Esophagus (tissue), 2 donors: ENCODE measurements around the gene HIGD1A. TPM values are rescaled to one million over a fixed set of nuclear protein-coding genes. Genes with fewer than 3 reads are reported as not detected.
"Not testable (repeated sequence)": the region's sequence is repeated elsewhere in the genome, so short reads cannot be mapped to it uniquely, and the experiment has no call there.

Experiments used
- H3K27ac ChIP-seq, 2 donors: one replicate each; pipeline ENCODE4 v1.5.1; 2013; ENCODE audit warnings: low read depth in 2 of 2, mild to moderate bottlenecking in 2 of 2, inconsistent platforms in 1 of 2, low read length in 1 of 2, moderate library complexity in 1 of 2
- H3K27me3 ChIP-seq, 2 donors: one replicate each; pipeline ENCODE4 v1.6.1; 2013; ENCODE audit warnings: low read length in 2 of 2, control low read depth in 1 of 2, mild to moderate bottlenecking in 1 of 2; ENCODE audit not compliant: insufficient read depth in 2 of 2, control insufficient read depth in 1 of 2
- H3K36me3 ChIP-seq, 2 donors: one replicate each; pipeline ENCODE4 v1.6.1; 2013; ENCODE audit warnings: low read length in 1 of 2; ENCODE audit not compliant: control insufficient read depth in 2 of 2, insufficient read depth in 2 of 2
- H3K4me1 ChIP-seq, 2 donors: one replicate each; pipeline ENCODE4 v1.6.1; 2013; ENCODE audit warnings: low read length in 1 of 2; ENCODE audit not compliant: control insufficient read depth in 2 of 2, insufficient read depth in 2 of 2
- H3K4me3 ChIP-seq, 2 donors: one replicate each; pipeline ENCODE4 v1.5.1; 2013; ENCODE audit warnings: low read length in 2 of 2, mild to moderate bottlenecking in 2 of 2, low read depth in 1 of 2, moderate library complexity in 1 of 2
- H3K9me3 ChIP-seq, 2 donors: one replicate each; pipeline ENCODE4 v1.6.1; 2013; ENCODE audit warnings: mild to moderate bottlenecking in 2 of 2, low read depth in 1 of 2, low read length in 1 of 2, moderate library complexity in 1 of 2; ENCODE audit not compliant: control insufficient read depth in 2 of 2, insufficient read depth in 1 of 2
- WGBS, 2 donors: extraction: QIAGEN DNeasy Blood & Tissue Kit; methylation state at CpG; one replicate each; pipeline ENCODE4 v1.1.7; 2013; 5-methylcytosine and 5-hydroxymethylcytosine counted together
- polyA plus RNA-seq, 2 donors: library from polyadenylated mRNA; stranded (reverse); fragments of 200-250 nt; gene quantifications; one replicate each; pipeline ENCODE4 v1.2.3, GENCODE V29; 2013
- donor health status: healthy with polysubstance abuse.
- donor health status: Bipolar disorder and iron deficiency.

The HIGD1A gene
- polyA plus RNA-seq, 2 donors, result 137 to 161 TPM

GRCh38 chr3:42814914-42815507 lies 10.7 kb upstream of the HIGD1A start:
- H3K9me3 ChIP-seq, result no peaks in the 10 kb centered on the region
- H3K27ac ChIP-seq, result peak overlapping the region; percentile 60 to 92
- H3K36me3 ChIP-seq, result no peaks in the 10 kb centered on the region
- WGBS, 2 donors, result 17 to 26% methylated on average over 2 of the region's 2 CpGs
- peaks cover 0 to 2% of the 10 kb centered on the region in 2 donors for H3K4me1 ChIP-seq
- no peak overlapping the region for H3K4me3 ChIP-seq
- no peaks in the 10 kb centered on the region for H3K27me3 ChIP-seq

GRCh38 chr3:42814246-42814645 lies 10.0 kb upstream of the HIGD1A start:
- peak overlapping the region in 1 of 2 donors; percentile 54 for H3K27ac ChIP-seq
- 71 to 88% methylated on average over 5 of the region's 5 CpGs for WGBS, 2 donors

DNA sequence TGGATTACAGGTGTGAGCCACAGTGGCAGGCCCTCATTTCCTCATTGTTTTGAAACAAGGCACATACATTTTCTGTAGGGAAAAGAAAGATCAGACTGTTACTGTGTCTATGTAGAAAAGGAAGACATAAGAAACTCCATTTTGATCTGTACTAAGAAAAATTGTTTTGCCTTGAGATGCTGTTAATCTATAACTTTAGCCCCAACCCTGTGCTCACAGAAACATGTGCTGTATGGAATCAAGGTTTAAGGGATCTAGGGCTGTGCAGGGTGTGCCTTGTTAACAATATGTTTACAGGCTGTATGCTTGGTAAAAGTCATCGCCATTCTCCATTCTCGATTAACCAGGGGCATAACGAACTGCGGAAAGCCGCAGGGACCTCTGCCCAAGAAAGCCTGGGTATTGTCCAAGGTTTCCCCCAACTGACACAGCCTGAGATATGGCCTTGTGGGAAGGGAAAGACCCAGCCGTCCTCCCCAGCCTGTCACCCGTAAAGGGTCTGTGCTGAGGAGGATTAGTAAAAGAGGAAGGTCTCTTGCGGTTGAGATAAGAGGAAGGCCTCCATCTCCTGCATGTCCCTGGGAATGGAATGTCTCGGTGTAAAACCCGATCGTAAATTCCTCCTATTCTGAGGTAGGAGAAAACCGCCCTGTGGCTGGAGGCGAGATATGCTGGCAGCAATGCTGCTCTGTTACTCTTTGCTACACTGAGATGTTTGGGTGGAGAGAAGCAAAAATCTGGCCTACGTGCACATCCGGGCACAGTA lies 7.0 kb upstream of the HIGD1A start:
- H3K36me3 ChIP-seq, H3K27ac ChIP-seq, H3K4me1 ChIP-seq, H3K27me3 ChIP-seq, H3K4me3 ChIP-seq, H3K9me3 ChIP-seq: not testable (repeated sequence)
- 69 to 78% methylated on average over 15 of the region's 15 CpGs for WGBS, 2 donors

More at GRCh38 chr3:42814246-42814645, 10.0 kb upstream of the HIGD1A start:
- Histone ChIP-seq H3K4me3 (no peak overlapping the region), H3K4me1 (no peaks in the 10 kb centered on the region), H3K36me3 (no peaks in the 10 kb centered on the region), H3K27me3 (no peaks in the 10 kb centered on the region), H3K9me3 (no peaks in the 10 kb centered on the region)

DNA sequence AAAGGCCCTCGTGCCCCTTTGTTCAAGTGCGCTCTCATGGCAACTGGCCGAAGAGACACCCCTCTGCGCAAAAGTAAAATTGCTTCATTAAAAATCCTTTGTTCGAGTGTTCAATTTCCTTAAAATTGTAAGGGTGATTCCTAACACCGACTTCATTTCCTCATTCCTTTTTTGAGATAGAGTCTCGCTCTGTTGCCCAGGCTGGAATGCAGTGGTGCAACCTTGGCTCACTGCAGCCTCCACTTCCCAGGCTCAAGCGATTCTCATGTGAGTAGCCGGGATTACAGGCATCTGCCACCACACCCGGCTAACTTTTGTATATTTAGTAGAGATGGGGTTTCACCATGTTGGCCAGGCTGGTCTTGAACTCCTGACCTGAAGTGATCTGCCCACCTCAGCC lies 6.4 kb upstream of the HIGD1A start:
- not testable (repeated sequence) for H3K4me3 ChIP-seq, H3K4me1 ChIP-seq, H3K36me3 ChIP-seq, H3K9me3 ChIP-seq, H3K27ac ChIP-seq, H3K27me3 ChIP-seq
- 70 to 82% methylated on average over 10 of the region's 10 CpGs for WGBS, 2 donors

- no peaks in the 10 kb centered on the region for H3K36me3 ChIP-seq
- no peak within 1 kb of the TSS for H3K4me3 ChIP-seq
- WGBS, 2 donors, result 79 to 86% methylated on average over 5 of the region's 5 CpGs
- H3K4me1 ChIP-seq, result peaks cover 0 to 4% of the 10 kb centered on the region in 2 donors
- H3K27ac ChIP-seq, result no peak within 1 kb of the TSS
- H3K9me3 ChIP-seq, result no peaks in the 10 kb centered on the region
- no peaks in the 10 kb centered on the region for H3K27me3 ChIP-seq
Measured at GRCh38 chr3:42809202-42809601, 4.9 kb upstream of the HIGD1A start, which contains the start of gene ACKR2. Gene ACKR2 (plus strand): TSS chr3:42809445. CDS start chr3:42864503, 55,058 bp downstream.

DNA sequence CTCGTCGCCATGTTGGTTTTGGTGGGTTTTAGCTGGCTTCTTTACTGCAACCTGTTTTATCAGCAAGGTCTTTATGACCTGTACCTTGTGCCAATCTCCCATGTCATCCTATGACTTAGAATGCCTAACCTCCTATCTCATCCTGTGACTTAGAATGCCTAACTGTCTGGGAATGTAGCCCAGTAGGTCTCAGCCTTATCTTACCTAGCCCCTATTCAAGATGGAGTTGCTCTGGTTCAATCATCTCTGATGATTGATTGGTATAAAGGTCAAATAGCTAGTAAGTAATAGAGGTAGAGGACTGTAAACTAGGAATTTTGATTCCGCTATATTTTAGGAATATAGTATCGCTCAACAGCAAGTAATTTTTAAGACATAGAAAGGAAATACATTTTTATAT lies 3.6 kb upstream of the HIGD1A start:
- H3K9me3 ChIP-seq, result no peaks in the 10 kb centered on the region
- no peaks in the 10 kb centered on the region for H3K27me3 ChIP-seq
- no peak overlapping the region for H3K27ac ChIP-seq
- peaks cover 0 to 4% of the 10 kb centered on the region in 2 donors for H3K4me1 ChIP-seq
- no peaks in the 10 kb centered on the region for H3K36me3 ChIP-seq
- WGBS, 2 donors, result 84 to 94% methylated on average over 4 of the region's 4 CpGs
- no peak overlapping the region for H3K4me3 ChIP-seq

GRCh38 chr3:42805141-42805821 lies 991 bp upstream of the HIGD1A start:
- peaks cover 0 to 6% of the 10 kb centered on the region in 2 donors for H3K4me1 ChIP-seq
- no peaks in the 10 kb centered on the region for H3K36me3 ChIP-seq
- H3K27me3 ChIP-seq, result no peaks in the 10 kb centered on the region
- peak overlapping the region in 1 of 2 donors; percentile 81 for H3K4me3 ChIP-seq
- H3K9me3 ChIP-seq, result no peaks in the 10 kb centered on the region
- WGBS, 2 donors, result 46 to 50% methylated on average over 23 of the region's 23 CpGs
- no peak overlapping the region for H3K27ac ChIP-seq

GRCh38 chr3:42804831-42805132 lies 492 bp upstream of the HIGD1A start:
- Histone ChIP-seq H3K36me3 (no peaks in the 10 kb centered on the region), H3K4me3 (peak overlapping the region; percentile 75 to 81), H3K27ac (peak overlapping the region; percentile 94 to 99), H3K4me1 (peaks cover 0 to 6% of the 10 kb centered on the region in 2 donors), H3K27me3 (no peaks in the 10 kb centered on the region), H3K9me3 (no peaks in the 10 kb centered on the region)
- 1% methylated on average over 13 of the region's 13 CpGs for WGBS, 2 donors

DNA sequence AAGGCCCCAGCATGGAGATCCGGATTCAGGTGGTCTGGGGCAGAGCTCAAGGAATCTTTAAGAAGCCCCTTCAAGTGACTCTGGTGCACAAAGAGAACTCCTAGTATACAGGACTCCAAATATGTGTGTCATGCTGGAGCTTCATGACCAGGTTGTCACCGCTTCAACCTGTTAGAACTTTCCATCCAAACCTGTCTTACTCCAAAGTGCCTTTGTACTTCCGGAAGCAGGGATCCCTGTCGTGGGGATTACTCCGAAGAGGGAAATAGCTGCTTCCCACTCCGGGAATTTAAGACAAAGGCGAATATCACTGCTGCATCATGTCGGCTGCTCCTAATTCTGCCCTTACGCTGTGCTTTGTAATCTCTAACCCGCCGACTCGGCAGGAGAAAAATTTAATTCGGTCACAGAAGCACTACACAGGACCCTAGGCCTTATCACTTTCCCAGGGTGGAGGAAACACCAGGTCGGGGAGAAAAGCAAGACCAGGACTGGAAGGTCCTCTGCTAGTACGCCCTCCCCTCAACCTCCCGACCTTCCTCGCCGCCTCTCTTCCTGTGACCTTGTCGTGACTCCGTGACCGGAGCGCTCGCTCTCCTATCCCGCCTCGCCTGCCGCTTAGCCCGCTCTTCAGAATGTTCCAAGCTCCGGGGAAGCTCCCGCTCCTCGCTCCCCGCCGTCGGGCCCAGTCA lies 730 bp downstream of the HIGD1A start:
- Histone ChIP-seq H3K36me3 (no peaks in the 10 kb centered on the region), H3K9me3 (no peaks in the 10 kb centered on the region), H3K4me1 (peaks cover 0 to 6% of the 10 kb centered on the region in 2 donors), H3K27me3 (no peaks in the 10 kb centered on the region), H3K27ac (peak overlapping the region; percentile 94 to 99), H3K4me3 (peak overlapping the region; percentile 75 to 81)
- WGBS, 2 donors, result 1 to 2% methylated on average over 33 of the region's 33 CpGs
